ENCODE measurements around the gene ABHD14A.

Gene ABHD14A

DNA sequence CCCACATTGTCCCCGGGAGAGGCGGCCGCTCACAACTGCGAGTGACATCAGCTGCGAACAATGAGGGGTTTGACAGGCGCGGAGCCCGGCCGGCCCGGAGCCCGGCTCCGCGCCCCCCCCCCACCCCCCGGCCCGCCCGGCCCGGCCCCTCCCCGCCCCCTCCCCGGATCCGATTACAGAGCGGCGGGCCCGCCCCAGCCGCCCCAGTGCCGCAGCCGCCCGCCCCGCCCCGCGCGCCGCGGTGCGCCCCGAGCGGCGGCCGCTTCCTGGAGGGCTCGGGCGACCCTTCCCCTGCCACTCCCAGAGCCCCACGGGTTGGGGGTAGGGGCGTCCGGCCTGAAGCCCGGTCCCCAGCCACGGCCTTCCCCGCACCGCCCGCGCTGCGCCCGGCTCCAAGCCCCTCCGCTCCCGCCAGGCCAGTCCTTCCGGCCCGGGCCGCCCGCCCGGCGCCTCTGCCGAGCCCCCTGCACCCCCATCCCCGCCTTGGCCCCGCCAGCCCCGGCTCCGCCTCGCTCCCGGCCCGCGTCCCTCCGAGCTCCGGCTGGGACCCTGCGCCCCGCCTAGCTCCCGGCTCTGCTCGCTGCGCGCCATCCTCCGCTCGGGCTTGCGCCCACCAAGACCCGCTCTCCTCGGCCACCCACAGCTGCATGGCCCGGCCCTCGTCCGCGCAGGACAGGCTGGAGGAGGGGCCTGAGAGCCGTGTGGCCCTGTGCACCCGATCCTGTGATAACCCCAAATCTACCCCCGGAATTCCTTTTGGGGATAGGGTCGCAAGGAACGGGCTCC is 7.3 kb upstream of the ABHD14A start, which contains the start of gene PCBP4:
TSS of gene PCBP4 (minus strand) at position 71 of the 786 bp plus-strand sequence. CDS start 6,214 bp downstream, outside the sequence.
- TF ChIP-seq, protein P1, sequence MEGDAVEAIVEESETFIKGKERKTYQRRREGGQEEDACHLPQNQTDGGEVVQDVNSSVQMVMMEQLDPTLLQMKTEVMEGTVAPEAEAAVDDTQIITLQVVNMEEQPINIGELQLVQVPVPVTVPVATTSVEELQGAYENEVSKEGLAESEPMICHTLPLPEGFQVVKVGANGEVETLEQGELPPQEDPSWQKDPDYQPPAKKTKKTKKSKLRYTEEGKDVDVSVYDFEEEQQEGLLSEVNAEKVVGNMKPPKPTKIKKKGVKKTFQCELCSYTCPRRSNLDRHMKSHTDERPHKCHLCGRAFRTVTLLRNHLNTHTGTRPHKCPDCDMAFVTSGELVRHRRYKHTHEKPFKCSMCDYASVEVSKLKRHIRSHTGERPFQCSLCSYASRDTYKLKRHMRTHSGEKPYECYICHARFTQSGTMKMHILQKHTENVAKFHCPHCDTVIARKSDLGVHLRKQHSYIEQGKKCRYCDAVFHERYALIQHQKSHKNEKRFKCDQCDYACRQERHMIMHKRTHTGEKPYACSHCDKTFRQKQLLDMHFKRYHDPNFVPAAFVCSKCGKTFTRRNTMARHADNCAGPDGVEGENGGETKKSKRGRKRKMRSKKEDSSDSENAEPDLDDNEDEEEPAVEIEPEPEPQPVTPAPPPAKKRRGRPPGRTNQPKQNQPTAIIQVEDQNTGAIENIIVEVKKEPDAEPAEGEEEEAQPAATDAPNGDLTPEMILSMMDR (conservative IDR thresholded peaks at IDR 0.05), result no peak
- H3K27ac ChIP-seq, result peak within 1 kb of the TSS; percentile 90

DNA sequence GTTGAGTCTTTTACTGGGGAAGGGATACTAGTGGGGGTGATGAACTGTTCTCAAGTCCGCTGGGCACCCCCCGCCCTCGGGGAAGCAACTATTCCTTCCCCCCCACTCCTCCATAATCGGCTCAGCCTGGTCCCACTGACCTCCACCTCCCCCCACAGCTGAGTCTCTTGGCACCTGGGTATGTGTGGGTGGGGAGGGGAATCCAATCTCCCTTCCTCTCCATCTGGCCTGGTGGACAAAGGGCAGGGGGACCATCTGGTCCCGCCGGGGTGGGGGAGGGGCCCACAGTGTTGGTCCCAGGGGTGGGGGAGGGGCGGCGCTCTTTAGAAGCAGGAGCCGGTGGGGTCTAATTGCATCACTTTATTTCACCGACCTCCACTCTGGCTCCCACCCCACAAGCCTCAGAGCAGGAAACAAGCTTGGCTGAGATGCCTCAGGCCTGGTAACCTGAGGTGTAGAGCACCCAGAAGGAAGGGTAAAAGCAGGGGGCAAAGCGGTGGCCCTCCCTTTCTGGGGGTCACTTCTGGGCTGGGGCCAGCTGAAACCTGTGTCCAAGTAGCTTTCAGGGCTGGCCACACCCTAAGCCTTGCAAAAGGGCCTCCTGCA is 6.6 kb upstream of the ABHD14A start:
- TF ChIP-seq, protein P1 (conservative IDR thresholded peaks at IDR 0.05), result no peak
- peak overlapping the region; percentile 90 for H3K27ac ChIP-seq

GRCh38 chr3:51968883-51969678 is 5.8 kb upstream of the ABHD14A start:
- TF ChIP-seq, protein P1 (conservative IDR thresholded peaks at IDR 0.05), result no peak
- peak overlapping the region; percentile 90; the same call in 1 of the 2 replicates for H3K27ac ChIP-seq

DNA sequence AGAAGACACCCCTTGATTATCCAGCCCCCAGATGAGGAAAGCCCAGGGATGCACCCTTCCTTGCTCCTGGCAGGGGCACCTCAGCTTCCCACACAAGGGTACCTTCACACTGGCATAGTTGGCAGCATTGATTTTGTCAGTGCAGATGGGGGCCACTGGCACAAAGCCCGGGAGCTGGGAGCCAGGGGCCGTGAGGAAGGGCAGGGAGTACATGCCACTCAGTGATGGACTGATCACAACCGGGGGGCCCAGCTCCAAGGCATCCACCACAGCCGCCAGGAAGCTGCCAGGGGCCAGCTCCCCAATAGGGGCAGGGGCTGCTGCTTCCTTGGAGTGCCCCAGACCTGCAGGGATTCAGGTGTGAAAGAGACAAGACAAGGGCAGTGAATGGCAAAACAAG is 5.0 kb upstream of the ABHD14A start:
- H3K27ac ChIP-seq, result no peak overlapping the region
- TF ChIP-seq, protein P1 (conservative IDR thresholded peaks at IDR 0.05), result no peak

- TF ChIP-seq, protein P1 (conservative IDR thresholded peaks at IDR 0.05), result no peak
- H3K27ac ChIP-seq, result no peak overlapping the region
These were observed 4.1 kb upstream of the ABHD14A start for GRCh38 chr3:51970606-51971300.

GRCh38 chr3:51971350-51971749 is 3.5 kb upstream of the ABHD14A start:
- H3K27ac ChIP-seq, result no peak overlapping the region

More at GRCh38 chr3:51971350-51971749, 3.5 kb upstream of the ABHD14A start:
- TF ChIP-seq, protein P1 (conservative IDR thresholded peaks at IDR 0.05), result no peak
